GM12878 (cell line): ENCODE data around the gene RAB30. TPM values are rescaled to one million over a fixed set of nuclear protein-coding genes. Genes with fewer than 3 reads are reported as not detected.

Experiments used
- ATAC-seq: fragments of 200-7000 bp; cut with Tn5 transposase; 3 replicates; pipeline ENCODE4 v1.9.1; 2020; ENCODE audit warnings: mild to moderate bottlenecking, moderate library complexity
- BruUV-seq: library from RNA; stranded (reverse); fragments of 400-500 nt; replicated peaks from 2 replicates; lab custom pipeline; 2021; lab: Mats Ljungman, UMichigan
- CTCF ChIA-PET: fragments of 300-600 bp; sonication (Branson Sonifier 250); formaldehyde crosslinking; extraction: SDS; loops from one replicate; lab custom pipeline; 2021; ENCODE audit warnings: inconsistent platforms; lab: Yijun Ruan, JAX
- POLR2A ChIA-PET: fragments of 350-600 bp; formaldehyde crosslinking; extraction: SDS; loops from one replicate; lab custom pipeline; 2021; ENCODE audit warnings: inconsistent platforms; lab: Charles Lee
- RAD21 ChIA-PET: fragments of 300-600 bp; sonication (Branson Sonifier 250); formaldehyde crosslinking; loops from one replicate; lab custom pipeline; 2023; ENCODE audit warnings: antibody characterized with exemption; ENCODE audit not compliant: unreplicated experiment; lab: Charles Lee
- SMC1A ChIA-PET: fragments of 300-600 bp; sonication (Branson Sonifier 250); formaldehyde crosslinking; loops from one replicate; lab custom pipeline; 2023; ENCODE audit not compliant: unreplicated experiment, uncharacterized antibody; lab: Charles Lee
- DNase-seq: peaks from one replicate; pipeline ENCODE4 v3.0.0-alpha.2; 2011; ENCODE audit warnings: low read depth, low spot score
- FAIRE-seq: peaks from 3 replicates; lab custom pipeline; 2011; peaks lifted over from hg19 to GRCh38; lab: Jason Lieb, UNC
- H2AFZ ChIP-seq: 2 replicates; pipeline ENCODE4 v1.6.0; 2011; ENCODE audit warnings: low read depth, low read length, control low read depth; ENCODE audit not compliant: control insufficient read depth
- H3K27ac ChIP-seq: 2 replicates; pipeline ENCODE4 v1.5.1; 2011; ENCODE audit warnings: control low read depth; ENCODE audit not compliant: control insufficient read depth, insufficient read depth
- H3K27me3 ChIP-seq, 2 experiments: replicated peaks in 1 of 2; 2 replicates each; pipeline versions ENCODE4 v1.6.0 to v1.6.1; 2011; ENCODE audit warnings: low read length in 1 of 2; ENCODE audit not compliant: control insufficient read depth in 2 of 2, insufficient read depth in 2 of 2
- H3K36me3 ChIP-seq, 2 experiments: 2 replicates each; pipeline ENCODE4 v1.5.1; 2011; ENCODE audit warnings: low read length in 1 of 2; ENCODE audit not compliant: control insufficient read depth in 2 of 2, insufficient read depth in 2 of 2
- H3K4me1 ChIP-seq: 2 replicates; pipeline ENCODE4 v1.6.1; 2011; ENCODE audit warnings: mild to moderate bottlenecking, low read length, moderate library complexity, mixed read lengths; ENCODE audit not compliant: control insufficient read depth, insufficient read depth
- H3K4me2 ChIP-seq: 2 replicates; pipeline ENCODE4 v1.6.0; 2011; ENCODE audit warnings: control low read depth; ENCODE audit not compliant: control insufficient read depth, insufficient read depth
- H3K4me3 ChIP-seq: fragments of 200-600 bp; sonication (generic); 2 replicates; pipeline ENCODE4 v1.5.1; 2016
- H3K79me2 ChIP-seq: 2 replicates; pipeline ENCODE4 v1.6.0; 2011; ENCODE audit warnings: low read length; ENCODE audit not compliant: control insufficient read depth, insufficient read depth
- H3K9ac ChIP-seq: 2 replicates; pipeline ENCODE4 v1.8.0; 2011; ENCODE audit warnings: low read length, control low read depth, mixed read lengths; ENCODE audit not compliant: control insufficient read depth, insufficient read depth
- H3K9me3 ChIP-seq: replicated peaks from 3 replicates; pipeline ENCODE4 v1.5.1; 2011; ENCODE audit warnings: mild to moderate bottlenecking, low read length; ENCODE audit not compliant: control insufficient read depth, insufficient read depth
- H4K20me1 ChIP-seq: 2 replicates; pipeline ENCODE4 v1.6.0; 2011; ENCODE audit not compliant: control insufficient read depth, insufficient read depth
- BCLAF1 ChIP-seq: fragments of 450-650 bp; IDR thresholded peaks from 2 replicates; pipeline ENCODE4 v1.6.1; 2017; ENCODE audit warnings: antibody characterized with exemption, mild to moderate bottlenecking, moderate library complexity
- CHD2 ChIP-seq: IDR thresholded peaks from 2 replicates; pipeline ENCODE4 v1.6.1; 2011; ENCODE audit warnings: low read depth, low read length, improper control_type of control experiment, borderline replicate concordance
- CREM ChIP-seq: IDR thresholded peaks from 2 replicates; pipeline ENCODE4 v1.6.1; 2014; ENCODE audit warnings: antibody characterized with exemption, low read depth
- IKZF2 ChIP-seq, 2 experiments: fragments of 450-650 bp; IDR thresholded peaks; 2 replicates each; pipeline ENCODE4 v1.6.1; 2017; ENCODE audit warnings: mild to moderate bottlenecking in 2 of 2, moderate library complexity in 2 of 2
- JUNB ChIP-seq: IDR thresholded peaks from 2 replicates; pipeline ENCODE4 v1.6.1; 2016; ENCODE audit warnings: antibody characterized with exemption, mild to moderate bottlenecking
- MXI1 ChIP-seq: fragments of 150-350 bp; IDR thresholded peaks from 2 replicates; pipeline ENCODE4 v1.6.1; 2011; ENCODE audit warnings: low read depth, mild to moderate bottlenecking, inconsistent platforms, low read length, improper control_type of control experiment
- MYC ChIP-seq: IDR thresholded peaks from 2 replicates; pipeline ENCODE4 v1.6.1; 2011; ENCODE audit warnings: mild to moderate bottlenecking, low read length, moderate library complexity, inconsistent platforms; ENCODE audit not compliant: insufficient read depth, insufficient replicate concordance, insufficient read length, severe bottlenecking
- SIX5 ChIP-seq: IDR thresholded peaks from 2 replicates; pipeline ENCODE4 v1.6.1; 2011; ENCODE audit warnings: mild to moderate bottlenecking, low read depth, low read length, moderate library complexity; ENCODE audit not compliant: severe bottlenecking
- SUPT20H ChIP-seq: IDR thresholded peaks from 2 replicates; pipeline ENCODE4 v1.6.1; 2011; ENCODE audit warnings: low read depth, mild to moderate bottlenecking, low read length, moderate library complexity, borderline replicate concordance; ENCODE audit not compliant: control insufficient read depth
- TCF3 ChIP-seq: IDR thresholded peaks from 2 replicates; pipeline ENCODE4 v1.6.1; 2012; ENCODE audit warnings: low read depth, mild to moderate bottlenecking, low read length, borderline replicate concordance; ENCODE audit not compliant: insufficient read depth
- ZNF592 ChIP-seq: fragments of 450-650 bp; IDR thresholded peaks from 2 replicates; pipeline ENCODE4 v1.6.1; 2017; ENCODE audit warnings: mild to moderate bottlenecking, moderate library complexity
- WGBS: methylation state at CpG from one replicate; pipeline ENCODE4 v1.1.6; 2016; ENCODE audit warnings: low lambda C conversion rate; ENCODE audit not compliant: insufficient replicate concordance, insufficient coverage; ENCODE audit errors: missing lambda C conversion rate; 5-methylcytosine and 5-hydroxymethylcytosine counted together
- in situ Hi-C: fragments of 300-500 bp; cut with MboI; formaldehyde crosslinking; loops from 9 replicates; pipeline ENCODE4 v1.14.3; 2018; ENCODE audit warnings: mixed read lengths
- intact Hi-C: fragments of 100-400 bp; cut with micrococcal nuclease; formaldehyde crosslinking; loops from one replicate; pipeline ENCODE4 v1.14.2; 2022; ENCODE audit not compliant: unreplicated experiment
- polyA plus RNA-seq, 11 experiments: library from polyadenylated mRNA; depleted of rRNA in 4 of 11; unstranded in 6 of 11; stranded (reverse) in 5 of 11; fragments of >200 nt; fragmentation: Nextera tagmentation in 4 of 11; fragmentation: Illumina TruSeq in 1 of 11; extraction: Ambion mirVana in 4 of 11; extraction: Trizol in 1 of 11; gene quantifications; 1 replicate in 1 of 11; 2 replicates in 10 of 11; pipeline versions ENCODE4 v1.2.1 to v1.2.3, GENCODE V29; 2011 to 2016; ENCODE audit warnings: inconsistent platforms in 2 of 11, missing spikeins in 2 of 11, low read depth in 1 of 11
- total RNA-seq, 4 experiments: library from RNA; depleted of rRNA in 3 of 4; stranded (reverse); fragments of >200 nt in 3 of 4; fragmentation: Illumina TruSeq in 1 of 4; extraction: Trizol in 1 of 4; gene quantifications; 2 replicates each; pipeline versions ENCODE4 v1.2.1 to v1.2.3, GENCODE V29; 2013 to 2021

The RAB30 gene
- total and polyA plus RNA-seq, 10 of the 15 experiments (the other 5 are each of a cell fraction or from before 2014, with no cell fraction given), result 9.8 to 26.7 (median 19.2) TPM

DNA sequence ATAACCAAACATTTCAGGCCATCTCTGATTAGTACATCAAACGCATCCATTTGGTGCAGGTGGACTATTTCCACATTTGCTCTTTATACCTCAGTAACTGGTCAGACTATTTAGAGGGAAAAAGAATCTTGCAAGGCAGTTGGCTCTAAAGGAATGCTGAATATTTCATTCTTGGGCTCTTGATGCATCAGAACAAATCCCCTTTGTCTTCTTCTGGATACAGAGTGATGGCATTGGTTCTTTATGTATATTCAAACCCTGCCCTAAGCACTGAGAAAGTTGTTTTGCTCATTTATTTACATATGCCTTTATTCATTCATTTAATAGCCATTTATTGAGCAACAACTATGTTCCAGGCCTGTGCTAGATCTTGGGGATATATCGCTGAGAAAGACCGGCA, 31.1 kb upstream of the RAB30 start:
- Histone ChIP-seq H3K4me2 (no peak overlapping the region), H2AFZ (no peak overlapping the region), H3K36me3 (no peaks in the 10 kb centered on the region), H3K9me3 (no peaks in the 10 kb centered on the region), H3K79me2 (no peaks in the 10 kb centered on the region), H3K27me3 (no peaks in the 10 kb centered on the region), H3K9ac (no peak overlapping the region), H3K4me3 (no peak overlapping the region), H3K4me1 (no peaks in the 10 kb centered on the region), H4K20me1 (no peaks in the 10 kb centered on the region), H3K27ac (no peak overlapping the region)
- 96% methylated on average over 3 of the region's 3 CpGs for WGBS
- in situ Hi-C loops (no loop called here), intact Hi-C loops (no loop called here)
- POLR2A ChIA-PET, result no interaction called here
- CTCF ChIA-PET, result no interaction called here
- TF ChIP-seq MYC, result no peak
- TF ChIP-seq CREM, result no peak
- TF ChIP-seq IKZF2 (IDR thresholded peaks at IDR 0.05), result no peak
- TF ChIP-seq SIX5, result no peak
- no peak for TF ChIP-seq CHD2
- TF ChIP-seq TCF3, result no peak
- TF ChIP-seq JUNB, result no peak
- TF ChIP-seq SUPT20H, result no peak
- TF ChIP-seq ZNF592, result no peak
- no peak for TF ChIP-seq MXI1
- TF ChIP-seq BCLAF1, result no peak
- BruUV-seq, result no TSS peak
- SMC1A ChIA-PET, result no interaction called here
- RAD21 ChIA-PET, result no interaction called here
- DNase-seq (no peak), FAIRE-seq (no peak), ATAC-seq (no peak)
